ENCODE data around the gene PDGFA.

The PDGFA gene

DNA sequence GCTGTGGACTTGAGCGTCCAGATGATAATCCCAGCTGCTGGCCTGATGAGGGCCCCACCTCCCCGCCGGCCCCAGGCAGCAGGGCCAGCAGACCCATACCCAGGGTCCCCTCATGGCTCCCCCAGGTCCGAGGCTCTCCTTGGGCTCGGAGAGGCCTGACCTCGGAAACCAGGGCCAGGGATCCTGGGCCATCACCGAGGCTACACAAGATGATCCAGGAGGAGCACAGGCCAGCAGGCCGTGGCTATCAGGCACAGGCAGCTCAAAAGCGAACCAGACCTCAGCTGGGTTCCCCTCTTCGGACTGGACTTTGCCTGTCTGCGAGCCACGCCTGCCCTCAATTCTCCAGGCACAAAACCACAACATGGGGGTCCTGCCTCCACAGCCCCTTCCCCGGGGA lies 17.4 kb downstream of the PDGFA start:
- TF ChIP-seq TAF1 (IDR thresholded peaks at IDR 0.05; ENCODE audit: borderline replicate concordance, insufficient read depth, low read length) (no peak), FOXP2 (optimal IDR thresholded peaks at IDR 0.05; ENCODE audit: borderline replicate concordance, extremely low read depth, extremely low read length, insufficient read depth) (no peak), SIN3A (IDR thresholded peaks at IDR 0.05; ENCODE audit: borderline replicate concordance, insufficient read depth, low read length) (no peak), POLR2AphosphoS5 (IDR thresholded peaks at IDR 0.05; ENCODE audit: low read depth, low read length) (no peak)
- TF ChIP-seq, protein P1, sequence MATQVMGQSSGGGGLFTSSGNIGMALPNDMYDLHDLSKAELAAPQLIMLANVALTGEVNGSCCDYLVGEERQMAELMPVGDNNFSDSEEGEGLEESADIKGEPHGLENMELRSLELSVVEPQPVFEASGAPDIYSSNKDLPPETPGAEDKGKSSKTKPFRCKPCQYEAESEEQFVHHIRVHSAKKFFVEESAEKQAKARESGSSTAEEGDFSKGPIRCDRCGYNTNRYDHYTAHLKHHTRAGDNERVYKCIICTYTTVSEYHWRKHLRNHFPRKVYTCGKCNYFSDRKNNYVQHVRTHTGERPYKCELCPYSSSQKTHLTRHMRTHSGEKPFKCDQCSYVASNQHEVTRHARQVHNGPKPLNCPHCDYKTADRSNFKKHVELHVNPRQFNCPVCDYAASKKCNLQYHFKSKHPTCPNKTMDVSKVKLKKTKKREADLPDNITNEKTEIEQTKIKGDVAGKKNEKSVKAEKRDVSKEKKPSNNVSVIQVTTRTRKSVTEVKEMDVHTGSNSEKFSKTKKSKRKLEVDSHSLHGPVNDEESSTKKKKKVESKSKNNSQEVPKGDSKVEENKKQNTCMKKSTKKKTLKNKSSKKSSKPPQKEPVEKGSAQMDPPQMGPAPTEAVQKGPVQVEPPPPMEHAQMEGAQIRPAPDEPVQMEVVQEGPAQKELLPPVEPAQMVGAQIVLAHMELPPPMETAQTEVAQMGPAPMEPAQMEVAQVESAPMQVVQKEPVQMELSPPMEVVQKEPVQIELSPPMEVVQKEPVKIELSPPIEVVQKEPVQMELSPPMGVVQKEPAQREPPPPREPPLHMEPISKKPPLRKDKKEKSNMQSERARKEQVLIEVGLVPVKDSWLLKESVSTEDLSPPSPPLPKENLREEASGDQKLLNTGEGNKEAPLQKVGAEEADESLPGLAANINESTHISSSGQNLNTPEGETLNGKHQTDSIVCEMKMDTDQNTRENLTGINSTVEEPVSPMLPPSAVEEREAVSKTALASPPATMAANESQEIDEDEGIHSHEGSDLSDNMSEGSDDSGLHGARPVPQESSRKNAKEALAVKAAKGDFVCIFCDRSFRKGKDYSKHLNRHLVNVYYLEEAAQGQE (IDR thresholded peaks at IDR 0.05; ENCODE audit: insufficient read depth in 1 of 2, low read depth in 2 of 2, low read length in 2 of 2), result no peak

DNA sequence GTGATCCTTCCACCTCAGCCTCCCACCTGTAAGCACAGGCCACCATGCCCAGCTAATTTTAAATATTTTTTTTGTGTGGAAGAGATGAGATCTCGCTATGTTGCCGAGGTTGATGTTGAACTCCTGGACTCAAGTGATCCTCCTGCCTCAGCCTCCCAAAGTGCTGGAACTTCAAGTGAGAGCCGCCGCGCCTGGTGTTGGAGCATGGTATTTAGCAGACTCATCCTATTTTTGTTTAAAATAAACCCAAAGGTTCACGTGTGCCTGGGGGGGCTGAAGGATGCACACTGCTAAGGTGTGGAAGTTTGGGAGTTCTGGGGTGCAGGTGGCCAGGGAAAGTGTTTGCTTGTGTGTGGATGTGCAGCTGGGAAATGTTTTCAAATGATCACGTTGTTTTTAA lies 18.1 kb downstream of the PDGFA start:
- no peak for TF ChIP-seq SIN3A (IDR thresholded peaks at IDR 0.05; ENCODE audit: borderline replicate concordance, insufficient read depth, low read length)

DNA sequence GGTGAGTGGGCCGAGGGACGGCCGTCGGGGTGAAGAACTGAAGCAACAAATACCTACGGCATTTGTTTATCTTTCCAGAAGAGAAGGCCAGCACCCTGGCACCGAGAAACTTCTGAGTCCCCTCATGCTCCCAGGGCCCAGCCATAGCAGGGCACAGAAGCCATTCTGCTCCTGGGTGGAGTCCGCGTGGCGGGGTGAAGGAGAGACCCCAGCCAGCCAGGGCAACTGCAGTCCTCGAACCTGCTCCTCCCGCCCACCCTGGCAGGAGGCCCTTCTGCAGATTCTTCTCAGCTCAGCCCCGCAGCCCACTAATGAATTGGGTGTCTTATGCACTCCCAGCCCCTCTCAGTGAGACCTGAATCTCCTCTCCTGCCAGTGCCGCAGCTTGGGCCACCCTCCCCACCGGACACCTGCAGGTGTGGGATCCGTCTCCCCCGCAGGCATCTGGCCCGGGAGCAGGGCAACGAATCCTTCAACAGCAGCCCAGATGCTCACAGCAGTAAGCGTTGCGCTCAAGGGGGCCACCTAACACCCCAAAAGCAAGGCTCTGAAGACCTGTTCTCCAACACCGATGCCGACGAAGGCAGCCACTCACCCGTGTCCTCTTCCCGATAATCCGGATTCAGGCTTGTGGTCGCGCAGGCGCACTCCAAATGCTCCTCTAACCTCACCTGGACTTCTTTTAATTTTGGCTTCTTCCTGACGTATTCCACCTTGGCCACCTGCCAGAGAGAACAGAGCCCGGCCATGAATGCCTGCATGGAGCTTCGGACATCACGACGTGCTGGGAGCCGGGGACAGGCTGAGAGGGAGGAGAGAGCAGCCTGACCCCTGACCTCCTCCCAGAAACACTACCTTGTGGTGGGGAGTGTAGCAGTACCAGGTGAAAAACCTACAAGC lies 18.9 kb downstream of the PDGFA start:
- no peak for TF ChIP-seq FOXP2 (optimal IDR thresholded peaks at IDR 0.05; ENCODE audit: borderline replicate concordance, extremely low read depth, extremely low read length, insufficient read depth)
- TF ChIP-seq TAF1 (IDR thresholded peaks at IDR 0.05; ENCODE audit: borderline replicate concordance, insufficient read depth, low read length), result no peak
- no peak for TF ChIP-seq POLR2AphosphoS5 (IDR thresholded peaks at IDR 0.05; ENCODE audit: low read depth, low read length)
- TF ChIP-seq, protein P1 (IDR thresholded peaks at IDR 0.05; ENCODE audit: insufficient read depth in 1 of 2, low read depth in 2 of 2, low read length in 2 of 2), result no peak
- no peak for TF ChIP-seq SIN3A (IDR thresholded peaks at IDR 0.05; ENCODE audit: borderline replicate concordance, insufficient read depth, low read length)

DNA sequence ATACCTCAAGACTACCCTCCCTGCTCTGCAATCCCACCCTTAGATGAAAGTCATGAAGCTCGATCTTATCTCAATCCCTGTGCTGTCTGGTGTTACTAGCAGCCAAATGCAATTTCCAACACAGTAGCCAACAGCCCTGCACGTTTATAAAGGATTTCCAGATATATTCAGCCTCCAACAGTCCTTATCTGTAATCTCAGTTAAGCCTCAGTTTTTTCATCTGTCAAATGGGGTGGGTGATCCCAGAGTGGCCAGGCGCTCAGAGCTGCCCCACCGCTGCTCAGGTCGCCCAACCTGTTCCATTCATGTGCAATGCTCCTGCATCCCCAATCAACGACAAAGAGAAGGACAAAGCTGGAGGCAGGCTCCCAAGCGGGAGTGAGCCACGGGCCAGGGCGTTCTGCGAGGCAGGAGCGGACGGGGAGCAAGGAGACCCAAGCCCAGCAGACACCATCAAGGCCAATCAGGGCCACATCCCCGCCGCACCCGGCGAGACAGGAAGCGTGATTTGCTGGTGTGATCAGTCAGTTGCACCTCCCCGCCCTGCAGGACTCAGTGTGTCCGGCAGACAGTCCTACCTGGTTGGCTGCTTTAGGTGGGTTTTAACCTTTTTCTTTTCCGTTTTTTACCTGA lies 19.7 kb downstream of the PDGFA start:
- TF ChIP-seq, protein P1 (IDR thresholded peaks at IDR 0.05; ENCODE audit: insufficient read depth in 1 of 2, low read depth in 2 of 2, low read length in 2 of 2), result no peak
- TF ChIP-seq POLR2AphosphoS5 (IDR thresholded peaks at IDR 0.05; ENCODE audit: low read depth, low read length), result no peak
- TF ChIP-seq FOXP2 (optimal IDR thresholded peaks at IDR 0.05; ENCODE audit: borderline replicate concordance, extremely low read depth, extremely low read length, insufficient read depth), result no peak
- no peak for TF ChIP-seq SIN3A (IDR thresholded peaks at IDR 0.05; ENCODE audit: borderline replicate concordance, insufficient read depth, low read length)
- TF ChIP-seq TAF1 (IDR thresholded peaks at IDR 0.05; ENCODE audit: borderline replicate concordance, insufficient read depth, low read length), result no peak

DNA sequence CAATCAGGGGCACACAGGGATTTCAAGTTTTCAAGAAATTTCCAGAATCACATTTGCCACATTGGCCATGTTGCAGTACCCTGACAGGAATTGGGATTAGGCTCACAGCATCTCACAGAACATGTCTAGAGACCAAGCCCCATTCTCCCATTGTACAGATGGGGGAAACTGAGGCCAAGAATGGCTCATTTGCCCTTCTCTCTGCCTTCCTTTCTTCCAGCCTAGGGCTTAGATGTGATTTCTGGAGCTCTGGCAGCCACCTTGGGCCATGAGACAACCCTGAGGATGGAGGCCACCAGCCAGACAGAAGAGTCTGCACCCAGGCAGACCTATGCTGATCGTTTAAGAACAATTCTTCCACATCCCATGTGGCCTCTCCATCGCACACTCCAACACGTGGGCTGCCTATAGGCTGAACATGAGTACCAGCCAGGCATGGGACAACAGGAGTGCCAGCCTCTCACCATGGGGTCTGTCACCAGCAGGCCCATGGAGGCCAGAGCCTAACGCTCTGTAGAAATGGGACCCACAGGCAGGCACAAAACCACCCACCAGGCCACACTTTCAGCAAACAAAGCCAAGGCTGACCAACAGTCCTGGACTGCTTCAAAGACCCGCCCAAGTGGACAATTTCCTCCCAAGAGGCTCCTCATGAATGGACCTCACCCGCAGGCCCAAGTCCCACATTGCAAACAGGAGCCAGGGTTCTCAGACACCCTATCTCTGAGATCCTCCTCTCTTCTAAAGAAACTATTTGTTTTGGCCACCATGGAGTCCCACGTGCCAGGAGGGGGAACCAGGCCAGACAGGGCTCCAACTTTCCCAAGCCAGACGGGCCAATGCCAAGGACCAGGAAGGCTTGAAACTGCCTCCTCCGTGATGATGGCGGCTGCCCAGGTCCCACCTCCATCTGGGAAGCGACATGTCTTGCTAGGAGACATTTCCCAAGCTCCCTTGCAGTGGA lies 20.7 kb downstream of the PDGFA start:
- no peak for TF ChIP-seq TAF1 (IDR thresholded peaks at IDR 0.05; ENCODE audit: borderline replicate concordance, insufficient read depth, low read length)
- TF ChIP-seq SIN3A (IDR thresholded peaks at IDR 0.05; ENCODE audit: borderline replicate concordance, insufficient read depth, low read length), result no peak
- no peak for TF ChIP-seq FOXP2 (optimal IDR thresholded peaks at IDR 0.05; ENCODE audit: borderline replicate concordance, extremely low read depth, extremely low read length, insufficient read depth)
- TF ChIP-seq, protein P1 (IDR thresholded peaks at IDR 0.05; ENCODE audit: insufficient read depth in 1 of 2, low read depth in 2 of 2, low read length in 2 of 2), result no peak
- no peak for TF ChIP-seq POLR2AphosphoS5 (IDR thresholded peaks at IDR 0.05; ENCODE audit: low read depth, low read length)
